ENCODE measurements around the gene ITGA5.

DNA sequence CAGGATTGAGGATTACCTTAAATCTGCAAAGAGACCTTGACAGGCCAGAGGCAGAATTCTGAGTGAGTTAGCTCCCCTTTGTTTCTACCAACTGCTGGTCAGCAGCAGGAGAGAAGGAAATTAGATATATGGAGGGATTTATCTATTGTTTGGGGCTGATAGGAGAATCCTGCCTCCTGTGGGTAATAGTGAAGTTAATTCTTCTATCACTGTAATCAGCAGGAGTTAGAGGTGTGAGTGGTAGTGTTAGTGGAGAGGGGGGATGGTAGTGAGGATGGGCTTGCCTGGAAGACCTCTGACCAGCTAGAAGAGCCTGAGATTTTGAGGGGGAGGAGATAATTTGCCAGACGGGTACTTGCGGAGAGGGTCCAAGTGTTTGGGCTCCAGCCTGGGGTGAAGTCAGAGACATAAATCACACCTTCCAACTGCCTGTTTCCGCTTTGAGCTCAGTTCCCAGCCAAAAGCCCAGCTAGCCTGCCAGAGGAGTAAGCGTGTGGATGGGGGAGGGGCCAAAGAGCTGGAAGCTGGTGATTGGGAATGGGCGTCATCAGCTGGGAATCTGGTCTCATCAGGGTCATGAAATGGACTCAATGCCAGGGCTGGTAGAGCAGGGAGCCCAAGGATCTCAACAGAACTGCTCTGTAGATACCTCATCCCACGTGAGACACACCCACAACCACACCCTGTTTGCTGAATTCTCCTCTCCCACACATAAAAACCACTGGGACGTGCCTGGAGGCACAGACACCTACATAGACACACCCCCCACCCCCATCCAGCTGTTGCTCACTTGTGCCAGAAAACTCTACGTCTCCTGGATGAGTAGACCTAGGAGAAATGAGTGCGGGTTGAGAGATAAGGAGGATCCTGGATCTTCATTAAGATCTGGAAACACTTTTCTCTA lies 13.1 kb upstream of the ITGA5 start:
- TF ChIP-seq, protein P1, sequence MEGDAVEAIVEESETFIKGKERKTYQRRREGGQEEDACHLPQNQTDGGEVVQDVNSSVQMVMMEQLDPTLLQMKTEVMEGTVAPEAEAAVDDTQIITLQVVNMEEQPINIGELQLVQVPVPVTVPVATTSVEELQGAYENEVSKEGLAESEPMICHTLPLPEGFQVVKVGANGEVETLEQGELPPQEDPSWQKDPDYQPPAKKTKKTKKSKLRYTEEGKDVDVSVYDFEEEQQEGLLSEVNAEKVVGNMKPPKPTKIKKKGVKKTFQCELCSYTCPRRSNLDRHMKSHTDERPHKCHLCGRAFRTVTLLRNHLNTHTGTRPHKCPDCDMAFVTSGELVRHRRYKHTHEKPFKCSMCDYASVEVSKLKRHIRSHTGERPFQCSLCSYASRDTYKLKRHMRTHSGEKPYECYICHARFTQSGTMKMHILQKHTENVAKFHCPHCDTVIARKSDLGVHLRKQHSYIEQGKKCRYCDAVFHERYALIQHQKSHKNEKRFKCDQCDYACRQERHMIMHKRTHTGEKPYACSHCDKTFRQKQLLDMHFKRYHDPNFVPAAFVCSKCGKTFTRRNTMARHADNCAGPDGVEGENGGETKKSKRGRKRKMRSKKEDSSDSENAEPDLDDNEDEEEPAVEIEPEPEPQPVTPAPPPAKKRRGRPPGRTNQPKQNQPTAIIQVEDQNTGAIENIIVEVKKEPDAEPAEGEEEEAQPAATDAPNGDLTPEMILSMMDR (IDR thresholded peaks at IDR 0.05): no peak
- TF ChIP-seq POLR2A (IDR thresholded peaks at IDR 0.05): no peak

Measured in transverse colon (tissue), 3 donors.